ENCODE data around the gene NRROS. TPM values are rescaled to one million over a fixed set of nuclear protein-coding genes. Genes with fewer than 3 reads are reported as not detected.
"Not testable (repeated sequence)": the region's sequence is repeated elsewhere in the genome, so short reads cannot be mapped to it uniquely, and the experiment has no call there.

NRROS gene
- polyA plus RNA-seq, 2 of the 4 experiments (the other 2 are of a cell fraction) = not detected

DNA sequence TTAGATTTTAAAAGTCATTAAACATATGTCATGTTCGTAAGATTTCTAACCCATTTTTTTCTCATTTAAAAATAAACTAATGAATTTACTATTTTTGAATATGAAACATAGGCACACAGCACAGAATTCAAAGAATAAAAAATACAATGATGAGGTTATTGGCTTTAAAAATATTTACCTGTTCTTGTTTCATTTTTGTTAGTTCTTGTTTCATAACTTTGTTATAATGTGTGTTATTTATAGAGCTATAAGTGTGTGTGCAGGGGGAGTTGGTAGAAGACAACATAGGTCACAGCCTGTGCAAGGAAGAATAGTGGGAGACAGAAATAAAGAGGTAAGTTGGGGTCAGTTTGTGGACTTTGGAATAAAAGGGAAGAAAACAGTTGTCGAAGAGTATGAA lies 30.8 kb upstream of the NRROS start (continued):
- TF ChIP-seq, protein P1, sequence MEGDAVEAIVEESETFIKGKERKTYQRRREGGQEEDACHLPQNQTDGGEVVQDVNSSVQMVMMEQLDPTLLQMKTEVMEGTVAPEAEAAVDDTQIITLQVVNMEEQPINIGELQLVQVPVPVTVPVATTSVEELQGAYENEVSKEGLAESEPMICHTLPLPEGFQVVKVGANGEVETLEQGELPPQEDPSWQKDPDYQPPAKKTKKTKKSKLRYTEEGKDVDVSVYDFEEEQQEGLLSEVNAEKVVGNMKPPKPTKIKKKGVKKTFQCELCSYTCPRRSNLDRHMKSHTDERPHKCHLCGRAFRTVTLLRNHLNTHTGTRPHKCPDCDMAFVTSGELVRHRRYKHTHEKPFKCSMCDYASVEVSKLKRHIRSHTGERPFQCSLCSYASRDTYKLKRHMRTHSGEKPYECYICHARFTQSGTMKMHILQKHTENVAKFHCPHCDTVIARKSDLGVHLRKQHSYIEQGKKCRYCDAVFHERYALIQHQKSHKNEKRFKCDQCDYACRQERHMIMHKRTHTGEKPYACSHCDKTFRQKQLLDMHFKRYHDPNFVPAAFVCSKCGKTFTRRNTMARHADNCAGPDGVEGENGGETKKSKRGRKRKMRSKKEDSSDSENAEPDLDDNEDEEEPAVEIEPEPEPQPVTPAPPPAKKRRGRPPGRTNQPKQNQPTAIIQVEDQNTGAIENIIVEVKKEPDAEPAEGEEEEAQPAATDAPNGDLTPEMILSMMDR (IDR thresholded peaks at IDR 0.05) = no peak
- TF ChIP-seq GATA3 (IDR thresholded peaks at IDR 0.05; ENCODE audit: borderline replicate concordance) (no peak), EHMT2 (IDR thresholded peaks at IDR 0.05; ENCODE audit: low read depth) (no peak)
- TF ChIP-seq, protein P2, sequence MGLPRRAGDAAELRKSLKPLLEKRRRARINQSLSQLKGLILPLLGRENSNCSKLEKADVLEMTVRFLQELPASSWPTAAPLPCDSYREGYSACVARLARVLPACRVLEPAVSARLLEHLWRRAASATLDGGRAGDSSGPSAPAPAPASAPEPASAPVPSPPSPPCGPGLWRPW (IDR thresholded peaks at IDR 0.05) = no peak

DNA sequence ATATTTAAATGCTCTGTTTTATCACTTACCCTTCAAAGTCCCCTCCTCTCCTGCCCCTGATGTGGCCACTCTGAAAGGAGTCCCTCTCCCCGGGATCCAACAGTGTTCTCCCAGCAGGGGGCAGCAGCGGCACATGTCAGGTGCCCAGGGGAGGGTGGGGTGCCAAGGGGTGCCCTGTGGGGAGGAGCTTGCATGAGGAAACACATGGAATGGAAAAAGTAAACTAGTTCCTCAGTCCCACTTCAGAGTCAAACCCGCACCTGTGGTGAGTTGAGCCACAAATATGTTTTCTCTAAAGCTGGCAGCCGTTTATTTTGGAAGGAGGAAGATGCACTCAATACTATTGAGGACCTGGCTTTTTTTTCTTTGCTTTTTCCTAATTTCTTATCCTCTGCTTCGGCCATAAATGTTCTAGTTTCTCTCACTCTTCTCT lies 30.1 kb upstream of the NRROS start:
- 25% methylated on average over 5 of the region's 5 CpGs for WGBS (ENCODE audit: missing lambda C conversion rate)
- FAIRE-seq (no peak), ATAC-seq (peak; percentile 100), DNase-seq (ENCODE audit: low read depth in 1 of 2, low spot score in 1 of 2) (peak; percentile 79 to 80)
- Histone ChIP-seq H3K9me3 (no peaks in the 10 kb centered on the region), H3K4me3 (no peak overlapping the region), H3K27ac (peak overlapping the region; percentile 31 to 36; a peak in 3 of 6 replicates), H3K4me2 (peak overlapping the region; percentile 45), H3K4me1 (peaks cover 4% of the 10 kb centered on the region; the same call in 1 of the 3 replicates)
- ChIA-PET CTCF (interaction anchor here (0.6 to 5.5 kb wide), 33 partner anchors 9 to 623 kb away, joined by 3 to 59 read pairs (median 4); partner anchors contain the start of genes FBXO45, NCBP2 and WDR53), POLR2A (interaction anchor here (0.6 to 1.2 kb wide), 4 partner anchors 76 to 333 kb away, joined by 3 to 6 read pairs (median 4); partner anchors contain the start of genes NCBP2 and SENP5)
- TF ChIP-seq MAFK (IDR thresholded peaks at IDR 0.05; ENCODE audit: partially characterized antibody) (no peak), MAZ (IDR thresholded peaks at IDR 0.05; ENCODE audit: borderline replicate concordance, low read depth, low read length) (0 out of 2 replicates have a peak, but pooled peaks have one; percentile 49), RAD21 (conservative IDR thresholded peaks at IDR 0.05 in 1 of 2, IDR thresholded peaks at IDR 0.05 in 1 of 2) (peak; percentile 93 to 95), SMC3 (IDR thresholded peaks at IDR 0.05) (peak; percentile 95)
- TF ChIP-seq, protein P1 (IDR thresholded peaks at IDR 0.05) = peak; percentile 80

DNA sequence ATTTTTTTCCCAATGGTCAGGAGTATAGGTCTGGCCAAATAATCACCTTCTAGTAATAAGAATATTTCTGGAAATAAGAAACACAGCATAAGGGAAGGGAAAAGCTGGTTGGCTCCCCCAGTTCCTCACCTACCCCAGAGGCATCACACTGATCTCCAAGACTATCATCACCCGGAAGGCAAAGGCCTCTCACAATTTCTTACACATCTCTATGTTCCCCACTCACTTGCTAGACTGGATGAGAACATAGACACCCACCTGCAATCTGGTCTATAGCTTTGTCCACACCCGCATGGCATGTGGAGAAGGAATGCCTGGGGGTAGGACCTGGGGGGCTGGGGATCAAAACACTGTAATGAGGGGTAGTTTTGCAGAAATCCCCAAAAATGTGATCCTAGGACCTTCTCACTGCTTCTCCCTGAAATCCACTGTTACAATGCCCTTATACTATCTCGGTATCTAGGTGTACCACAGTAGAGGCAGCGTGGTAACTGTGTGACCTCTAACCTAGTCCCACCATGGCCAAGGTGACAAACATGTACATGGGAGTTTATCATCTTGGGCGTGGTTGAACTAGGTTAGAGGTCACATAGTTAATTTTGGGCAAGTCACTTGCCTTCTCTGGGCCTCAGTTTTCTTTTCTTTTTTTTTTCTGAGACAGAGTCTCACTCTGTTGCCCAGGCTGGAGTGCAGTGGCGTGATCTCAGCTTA lies 29.5 kb upstream of the NRROS start:
- 76% methylated on average over 6 of the region's 6 CpGs for WGBS (ENCODE audit: missing lambda C conversion rate)
- ATAC-seq = peak in 1 of 2 experiments; percentile 40; a peak in 3 of 6 replicates
- TF ChIP-seq, protein P2 (IDR thresholded peaks at IDR 0.05) = no peak
- no peak for TF ChIP-seq HOXB5 (CRISPR knock-in tag; IDR thresholded peaks at IDR 0.05)
- H3K4me1 ChIP-seq = peaks cover 4% of the 10 kb centered on the region; the same call in 1 of the 3 replicates
- no peak for DNase-seq (ENCODE audit: low read depth in 1 of 2, low spot score in 1 of 2)
- H3K27ac ChIP-seq = peak overlapping the region; percentile 31 to 36; a peak in 3 of 6 replicates
- POLR2A ChIA-PET = interaction anchor here (0.6 to 1.2 kb wide), 4 partner anchors 75 to 332 kb away, joined by 3 to 6 read pairs (median 4); partner anchors contain the start of genes NCBP2 and SENP5
- H3K4me3 ChIP-seq = no peak overlapping the region
- H3K9me3 ChIP-seq = no peaks in the 10 kb centered on the region
- no peak for FAIRE-seq
- CTCF ChIA-PET = interaction anchor here (0.6 to 5.5 kb wide), 27 partner anchors 12 to 622 kb away, joined by 3 to 59 read pairs (median 4); partner anchors contain the start of genes FBXO45, NCBP2 and WDR53
- peak overlapping the region; percentile 45 for H3K4me2 ChIP-seq

DNA sequence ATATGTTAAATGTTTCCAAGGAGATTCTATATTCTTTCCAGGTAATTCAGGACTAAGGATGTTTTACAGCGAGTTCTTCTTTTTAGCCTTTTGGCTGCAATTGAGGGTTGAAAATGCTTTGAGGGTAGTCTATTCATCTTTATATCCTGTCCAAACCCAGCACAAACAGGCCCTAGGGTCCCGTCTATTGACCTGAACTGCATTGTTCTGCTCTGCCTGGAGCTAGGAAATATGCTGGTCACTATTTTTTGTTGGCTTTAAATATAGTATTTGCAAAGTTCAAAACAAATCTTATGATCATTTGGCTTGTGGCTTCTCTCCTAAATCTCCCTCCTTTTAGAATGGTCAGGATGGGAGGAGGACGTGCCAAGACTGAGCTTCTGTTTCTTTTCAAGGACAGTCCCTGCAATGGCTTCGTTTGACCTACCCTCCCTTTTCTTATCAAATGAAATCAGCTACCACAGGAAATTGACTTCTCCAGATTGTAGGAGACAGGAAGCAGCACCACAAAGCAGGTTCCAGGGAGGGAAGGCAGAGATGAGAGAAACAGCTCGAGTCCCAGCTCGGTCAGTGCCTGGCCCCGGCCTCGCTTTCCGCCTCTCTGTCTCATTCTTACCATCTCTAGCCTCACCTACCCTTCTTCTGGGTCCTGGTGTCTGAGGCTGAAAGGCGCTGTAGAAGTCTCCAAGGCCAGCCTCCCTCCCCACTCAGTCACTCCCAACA lies 27.6 kb upstream of the NRROS start:
- DNase-seq (ENCODE audit: low read depth in 1 of 2, low spot score in 1 of 2) (no peak), ATAC-seq (no peak), FAIRE-seq (no peak)
- ChIA-PET POLR2A (no interaction called here), CTCF (interaction anchor here (1.2 to 2.8 kb wide), 2 partner anchors 73 to 74 kb away, joined by 3 to 15 read pairs; no protein-coding TSS in a partner anchor)
- peaks cover 4% of the 10 kb centered on the region; the same call in 1 of the 3 replicates for H3K4me1 ChIP-seq
- H3K27ac ChIP-seq = 0 out of 6 replicates have a peak overlapping the region, but pooled peaks of 1 of the 2 experiments have one; percentile 40
- no peak overlapping the region for H3K4me2 ChIP-seq
- no peaks in the 10 kb centered on the region for H3K9me3 ChIP-seq
- TF ChIP-seq, protein P3, sequence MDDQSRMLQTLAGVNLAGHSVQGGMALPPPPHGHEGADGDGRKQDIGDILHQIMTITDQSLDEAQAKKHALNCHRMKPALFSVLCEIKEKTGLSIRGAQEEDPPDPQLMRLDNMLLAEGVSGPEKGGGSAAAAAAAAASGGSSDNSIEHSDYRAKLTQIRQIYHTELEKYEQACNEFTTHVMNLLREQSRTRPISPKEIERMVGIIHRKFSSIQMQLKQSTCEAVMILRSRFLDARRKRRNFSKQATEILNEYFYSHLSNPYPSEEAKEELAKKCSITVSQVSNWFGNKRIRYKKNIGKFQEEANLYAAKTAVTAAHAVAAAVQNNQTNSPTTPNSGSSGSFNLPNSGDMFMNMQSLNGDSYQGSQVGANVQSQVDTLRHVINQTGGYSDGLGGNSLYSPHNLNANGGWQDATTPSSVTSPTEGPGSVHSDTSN (IDR thresholded peaks at IDR 0.05) = no peak
- TF ChIP-seq PHF8 (IDR thresholded peaks at IDR 0.05; ENCODE audit: borderline replicate concordance, low read depth) = no peak
- TF ChIP-seq HOXB5 (CRISPR knock-in tag; IDR thresholded peaks at IDR 0.05) = no peak
- TF ChIP-seq ZFP36 (IDR thresholded peaks at IDR 0.05; ENCODE audit: borderline replicate concordance, partially characterized antibody) = no peak
- TF ChIP-seq CHD4 (IDR thresholded peaks at IDR 0.05; ENCODE audit: borderline replicate concordance) = no peak
- no peak for TF ChIP-seq TFCP2L1 (CRISPR knock-in tag; IDR thresholded peaks at IDR 0.05)
- TF ChIP-seq RNF2 (IDR thresholded peaks at IDR 0.05; ENCODE audit: borderline replicate concordance, low read depth) = no peak
- H3K4me3 ChIP-seq = no peak overlapping the region
- 79% methylated on average over 10 of the region's 10 CpGs for WGBS (ENCODE audit: missing lambda C conversion rate)

DNA sequence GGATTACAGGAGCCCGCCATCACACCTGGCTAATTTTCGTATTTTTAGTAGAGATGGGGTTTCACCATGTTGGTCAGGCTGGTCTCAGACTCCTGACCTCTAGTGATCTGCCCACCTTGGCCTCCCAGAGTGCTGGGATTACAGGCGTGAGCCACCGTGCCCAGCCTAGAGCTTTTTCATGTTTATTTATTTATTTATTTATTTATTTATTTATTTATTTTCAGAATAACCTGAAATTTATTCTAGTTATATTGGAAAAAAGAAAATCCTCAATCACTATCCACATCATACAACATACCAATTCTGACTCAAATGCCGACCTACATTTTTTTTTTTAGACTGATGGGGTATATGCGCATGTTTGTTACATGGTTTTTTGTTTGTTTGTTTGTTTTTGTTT lies 24.3 kb upstream of the NRROS start:
- H3K27ac ChIP-seq; POLR2A ChIA-PET; FAIRE-seq; ATAC-seq; DNase-seq (ENCODE audit: low read depth in 1 of 2, low spot score in 1 of 2); H3K9me3 ChIP-seq; H3K4me2 ChIP-seq; H3K4me1 ChIP-seq; H3K4me3 ChIP-seq: not testable (repeated sequence)
- WGBS (ENCODE audit: missing lambda C conversion rate) = 80% methylated on average over 6 of the region's 6 CpGs
- CTCF ChIA-PET = interaction anchor here (0.7 to 0.9 kb wide), 2 partner anchors 70 to 73 kb away, joined by 3 read pairs; no protein-coding TSS in a partner anchor

Data from A549 (cell line).